Activated CD8-positive, alpha-beta T cell treated with anti-CD3 and anti-CD28 coated beads for 36 hours (primary cell): ENCODE data around the gene PPFIBP1. TPM values are rescaled to one million over a fixed set of nuclear protein-coding genes. Genes with fewer than 3 reads are reported as not detected.

Source experiments
- ATAC-seq: fragments of 200-7000 bp; cut with Tn5 transposase; one replicate; pipeline ENCODE4 v1.10.0; 2021; ENCODE audit warnings: mild to moderate bottlenecking, moderate library complexity
- CTCF ChIA-PET: fragments of 350-600 bp; sonication (Branson Sonifier 250); formaldehyde crosslinking; loops from one replicate; lab custom pipeline; 2021; ENCODE audit warnings: antibody characterized with exemption; lab: Charles Lee
- POLR2A ChIA-PET: fragments of 350-600 bp; sonication (Branson Sonifier 250); formaldehyde crosslinking; loops from one replicate; lab custom pipeline; 2021; ENCODE audit warnings: antibody characterized with exemption; lab: Charles Lee
- DNase-seq: peaks from one replicate; pipeline ENCODE4 v3.0.0-alpha.2; 2020
- H3K27ac Mint-ChIP-seq: one replicate; pipeline ENCODE4 v1.8.0; 2021; ENCODE audit warnings: mild to moderate bottlenecking, mixed read lengths
- H3K27me3 Mint-ChIP-seq: one replicate; pipeline ENCODE4 v1.8.0; 2021; ENCODE audit warnings: mixed read lengths
- H3K36me3 Mint-ChIP-seq: one replicate; pipeline ENCODE4 v1.8.0; 2021; ENCODE audit warnings: low read depth, mixed read lengths
- H3K4me1 Mint-ChIP-seq: one replicate; pipeline ENCODE4 v1.8.0; 2021; ENCODE audit warnings: low read depth, mixed read lengths
- H3K4me3 Mint-ChIP-seq: one replicate; pipeline ENCODE4 v1.8.0; 2021; ENCODE audit warnings: mild to moderate bottlenecking, moderate library complexity, mixed read lengths
- H3K9me3 Mint-ChIP-seq: one replicate; pipeline ENCODE4 v1.8.0; 2021; ENCODE audit warnings: mixed read lengths
- intact Hi-C: fragments of 100-400 bp; cut with micrococcal nuclease; formaldehyde crosslinking; loops from one replicate; pipeline ENCODE4 v1.10.0; 2022
- total RNA-seq, 2 experiments: library from RNA; stranded (reverse); gene quantifications; one replicate each; pipeline ENCODE4 v1.2.3, GENCODE V29; 2021
- TF ChIP-seq, protein P1 (sequence below): fragments of 200-600 bp; IDR thresholded peaks from one replicate; pipeline ENCODE4 v1.8.0; 2022; ENCODE audit warnings: antibody characterized with exemption, mild to moderate bottlenecking

The PPFIBP1 gene
- total RNA-seq, 2 experiments from 2014 or later, result 6.6 to 8.8 TPM

DNA sequence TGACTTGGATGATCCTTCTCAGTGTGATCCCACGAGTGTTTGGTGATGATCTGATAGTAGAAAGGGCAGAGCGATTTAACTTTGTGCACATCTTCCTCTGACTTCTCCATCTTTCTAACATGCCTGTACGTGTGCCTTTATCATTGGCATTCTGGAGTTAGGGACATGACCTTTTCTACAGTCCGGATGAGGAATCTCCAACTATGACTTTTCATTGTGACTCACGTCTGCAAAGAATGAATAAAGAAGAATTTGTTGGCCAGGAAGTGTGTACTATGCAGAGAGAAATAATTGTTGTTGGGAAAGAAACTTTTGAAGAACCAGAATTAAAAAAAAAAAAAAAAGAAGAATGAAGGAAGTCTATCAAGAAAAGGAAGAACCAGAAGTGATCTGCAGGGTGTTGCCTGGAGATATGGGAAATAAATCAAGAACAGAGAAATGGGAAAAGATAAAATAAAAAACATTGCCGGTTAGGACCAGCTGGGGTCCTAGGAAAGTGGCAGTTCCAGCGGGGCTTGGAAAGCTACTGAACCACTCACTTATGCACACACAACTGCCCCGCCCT, 25.3 kb downstream of the PPFIBP1 start:
- Mint-ChIP-seq H3K4me1 (peaks cover 11% of the 10 kb centered on the region), H3K9me3 (no peaks in the 10 kb centered on the region), H3K27me3 (peaks cover 15% of the 10 kb centered on the region), H3K36me3 (peaks cover 2% of the 10 kb centered on the region), H3K27ac (no peak overlapping the region), H3K4me3 (no peak overlapping the region)
- CTCF ChIA-PET, result interaction anchor here (1.4 kb wide), 1 partner anchor 165 kb away, joined by 4 read pairs; no protein-coding TSS in a partner anchor
- ATAC-seq, result no peak
- TF ChIP-seq, protein P1, sequence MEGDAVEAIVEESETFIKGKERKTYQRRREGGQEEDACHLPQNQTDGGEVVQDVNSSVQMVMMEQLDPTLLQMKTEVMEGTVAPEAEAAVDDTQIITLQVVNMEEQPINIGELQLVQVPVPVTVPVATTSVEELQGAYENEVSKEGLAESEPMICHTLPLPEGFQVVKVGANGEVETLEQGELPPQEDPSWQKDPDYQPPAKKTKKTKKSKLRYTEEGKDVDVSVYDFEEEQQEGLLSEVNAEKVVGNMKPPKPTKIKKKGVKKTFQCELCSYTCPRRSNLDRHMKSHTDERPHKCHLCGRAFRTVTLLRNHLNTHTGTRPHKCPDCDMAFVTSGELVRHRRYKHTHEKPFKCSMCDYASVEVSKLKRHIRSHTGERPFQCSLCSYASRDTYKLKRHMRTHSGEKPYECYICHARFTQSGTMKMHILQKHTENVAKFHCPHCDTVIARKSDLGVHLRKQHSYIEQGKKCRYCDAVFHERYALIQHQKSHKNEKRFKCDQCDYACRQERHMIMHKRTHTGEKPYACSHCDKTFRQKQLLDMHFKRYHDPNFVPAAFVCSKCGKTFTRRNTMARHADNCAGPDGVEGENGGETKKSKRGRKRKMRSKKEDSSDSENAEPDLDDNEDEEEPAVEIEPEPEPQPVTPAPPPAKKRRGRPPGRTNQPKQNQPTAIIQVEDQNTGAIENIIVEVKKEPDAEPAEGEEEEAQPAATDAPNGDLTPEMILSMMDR, result no peak
- intact Hi-C loops, result loop anchor here (2.0 kb wide), 1 partner anchor 15 kb away; no protein-coding TSS in a partner anchor
- no peak for DNase-seq
- POLR2A ChIA-PET, result no interaction called here

- H3K27me3 Mint-ChIP-seq, result peaks cover 14% of the 10 kb centered on the region
- ChIA-PET POLR2A (no interaction called here), CTCF (interaction anchor here (0.8 to 1.4 kb wide), 2 partner anchors 16 to 165 kb away, joined by 4 read pairs; no protein-coding TSS in a partner anchor)
- TF ChIP-seq, protein P1, result no peak
- no peak overlapping the region for H3K4me3 Mint-ChIP-seq
- DNase-seq (no peak), ATAC-seq (no peak)
- intact Hi-C loops, result loop anchor here (2.0 kb wide), 1 partner anchor 15 kb away; no protein-coding TSS in a partner anchor
- H3K36me3 Mint-ChIP-seq, result no peaks in the 10 kb centered on the region
- peaks cover 11% of the 10 kb centered on the region for H3K4me1 Mint-ChIP-seq
- H3K27ac Mint-ChIP-seq, result no peak overlapping the region
- no peaks in the 10 kb centered on the region for H3K9me3 Mint-ChIP-seq
These were observed 26.0 kb downstream of the PPFIBP1 start for GRCh38 chr12:27549801-27550652.

- peaks cover 11% of the 10 kb centered on the region for H3K4me1 Mint-ChIP-seq
- H3K27ac Mint-ChIP-seq, result no peak overlapping the region
- intact Hi-C loops, result no loop called here
- peaks cover 14% of the 10 kb centered on the region for H3K27me3 Mint-ChIP-seq
- DNase-seq, result no peak
- no peak overlapping the region for H3K4me3 Mint-ChIP-seq
- H3K9me3 Mint-ChIP-seq, result no peaks in the 10 kb centered on the region
- ChIA-PET POLR2A (no interaction called here), CTCF (interaction anchor here (0.8 to 1.4 kb wide), 2 partner anchors 15 to 166 kb away, joined by 4 read pairs; no protein-coding TSS in a partner anchor)
- TF ChIP-seq, protein P1, result no peak
- H3K36me3 Mint-ChIP-seq, result no peaks in the 10 kb centered on the region
- ATAC-seq, result no peak
These were observed 26.6 kb downstream of the PPFIBP1 start for GRCh38 chr12:27550653-27550975.

GRCh38 chr12:27551172-27551840, 27.3 kb downstream of the PPFIBP1 start:
- ATAC-seq, result no peak
- ChIA-PET CTCF (no interaction called here), POLR2A (no interaction called here)
- no peaks in the 10 kb centered on the region for H3K36me3 Mint-ChIP-seq
- H3K4me1 Mint-ChIP-seq, result peaks cover 15% of the 10 kb centered on the region
- H3K4me3 Mint-ChIP-seq, result no peak overlapping the region
- intact Hi-C loops, result no loop called here
- DNase-seq, result no peak
- no peaks in the 10 kb centered on the region for H3K9me3 Mint-ChIP-seq
- H3K27me3 Mint-ChIP-seq, result peaks cover 12% of the 10 kb centered on the region
- no peak overlapping the region for H3K27ac Mint-ChIP-seq
- TF ChIP-seq, protein P1, result no peak
